Ishikawa (cell line): Measurements from ENCODE around the gene HDAC8.

Experiments
- CEBPB ChIP-seq: IDR thresholded peaks from 2 replicates; pipeline ENCODE4 v1.6.1; 2012
- CREB1 ChIP-seq: IDR thresholded peaks from 2 replicates; pipeline ENCODE4 v1.6.1; 2012; ENCODE audit warnings: low read depth
- EGR1 ChIP-seq: IDR thresholded peaks from 2 replicates; pipeline ENCODE4 v1.6.1; 2012
- EP300 ChIP-seq: IDR thresholded peaks from 2 replicates; pipeline ENCODE4 v1.6.1; 2012; ENCODE audit warnings: borderline replicate concordance
- FOXM1 ChIP-seq: IDR thresholded peaks from 2 replicates; pipeline ENCODE4 v1.6.1; 2012; ENCODE audit warnings: low read depth, borderline replicate concordance
- MAX ChIP-seq: IDR thresholded peaks from 2 replicates; pipeline ENCODE4 v1.6.1; 2012
- NFIC ChIP-seq: IDR thresholded peaks from 2 replicates; pipeline ENCODE4 v1.6.1; 2012
- RAD21 ChIP-seq: IDR thresholded peaks from 2 replicates; pipeline ENCODE4 v1.6.1; 2012; ENCODE audit warnings: low read depth
- TAF1 ChIP-seq: IDR thresholded peaks from 2 replicates; pipeline ENCODE4 v1.6.1; 2012; ENCODE audit warnings: low read depth, mild to moderate bottlenecking
- TCF12 ChIP-seq: IDR thresholded peaks from 2 replicates; pipeline ENCODE4 v1.6.1; 2012; ENCODE audit warnings: low read depth
- TEAD4 ChIP-seq: IDR thresholded peaks from 2 replicates; pipeline ENCODE4 v1.6.1; 2012
- USF1 ChIP-seq: IDR thresholded peaks from 2 replicates; pipeline ENCODE4 v1.6.1; 2012
- YY1 ChIP-seq: IDR thresholded peaks from 2 replicates; pipeline ENCODE4 v1.6.1; 2012; ENCODE audit warnings: low read depth
- ZBTB7A ChIP-seq: IDR thresholded peaks from 2 replicates; pipeline ENCODE4 v1.6.1; 2012; ENCODE audit warnings: low read depth
- TF ChIP-seq, protein P1 (sequence below): IDR thresholded peaks from 2 replicates; pipeline ENCODE4 v1.6.1; 2012; ENCODE audit warnings: low read depth, mild to moderate bottlenecking

Gene HDAC8

DNA sequence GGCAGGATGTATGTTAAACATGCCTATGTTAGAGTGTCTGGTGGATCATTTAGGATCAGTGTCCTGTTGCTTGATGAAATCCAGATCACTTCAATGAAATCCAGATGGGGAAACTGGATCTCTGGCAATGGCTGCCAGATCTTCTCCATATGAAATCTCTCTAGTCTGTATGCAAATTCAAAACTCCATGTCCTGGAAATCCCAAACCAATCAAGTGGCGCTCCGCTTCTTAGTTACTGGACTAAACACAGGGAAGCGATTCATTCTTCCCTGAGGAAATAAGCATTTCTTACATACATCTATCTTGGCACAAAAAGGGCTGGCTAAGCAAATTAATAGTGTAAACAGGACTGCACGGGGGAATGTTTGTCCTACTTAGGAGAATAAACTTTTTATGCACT is 94.9 kb downstream of the HDAC8 start:
- no peak for TF ChIP-seq TEAD4
- no peak for TF ChIP-seq TCF12
- TF ChIP-seq TAF1: no peak
- TF ChIP-seq FOXM1: no peak
- TF ChIP-seq CREB1: no peak
- TF ChIP-seq YY1: no peak
- no peak for TF ChIP-seq EP300
- no peak for TF ChIP-seq USF1
- no peak for TF ChIP-seq MAX
- no peak for TF ChIP-seq RAD21
- TF ChIP-seq NFIC: no peak
- TF ChIP-seq ZBTB7A: no peak
- TF ChIP-seq, protein P1, sequence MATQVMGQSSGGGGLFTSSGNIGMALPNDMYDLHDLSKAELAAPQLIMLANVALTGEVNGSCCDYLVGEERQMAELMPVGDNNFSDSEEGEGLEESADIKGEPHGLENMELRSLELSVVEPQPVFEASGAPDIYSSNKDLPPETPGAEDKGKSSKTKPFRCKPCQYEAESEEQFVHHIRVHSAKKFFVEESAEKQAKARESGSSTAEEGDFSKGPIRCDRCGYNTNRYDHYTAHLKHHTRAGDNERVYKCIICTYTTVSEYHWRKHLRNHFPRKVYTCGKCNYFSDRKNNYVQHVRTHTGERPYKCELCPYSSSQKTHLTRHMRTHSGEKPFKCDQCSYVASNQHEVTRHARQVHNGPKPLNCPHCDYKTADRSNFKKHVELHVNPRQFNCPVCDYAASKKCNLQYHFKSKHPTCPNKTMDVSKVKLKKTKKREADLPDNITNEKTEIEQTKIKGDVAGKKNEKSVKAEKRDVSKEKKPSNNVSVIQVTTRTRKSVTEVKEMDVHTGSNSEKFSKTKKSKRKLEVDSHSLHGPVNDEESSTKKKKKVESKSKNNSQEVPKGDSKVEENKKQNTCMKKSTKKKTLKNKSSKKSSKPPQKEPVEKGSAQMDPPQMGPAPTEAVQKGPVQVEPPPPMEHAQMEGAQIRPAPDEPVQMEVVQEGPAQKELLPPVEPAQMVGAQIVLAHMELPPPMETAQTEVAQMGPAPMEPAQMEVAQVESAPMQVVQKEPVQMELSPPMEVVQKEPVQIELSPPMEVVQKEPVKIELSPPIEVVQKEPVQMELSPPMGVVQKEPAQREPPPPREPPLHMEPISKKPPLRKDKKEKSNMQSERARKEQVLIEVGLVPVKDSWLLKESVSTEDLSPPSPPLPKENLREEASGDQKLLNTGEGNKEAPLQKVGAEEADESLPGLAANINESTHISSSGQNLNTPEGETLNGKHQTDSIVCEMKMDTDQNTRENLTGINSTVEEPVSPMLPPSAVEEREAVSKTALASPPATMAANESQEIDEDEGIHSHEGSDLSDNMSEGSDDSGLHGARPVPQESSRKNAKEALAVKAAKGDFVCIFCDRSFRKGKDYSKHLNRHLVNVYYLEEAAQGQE: no peak
- TF ChIP-seq EGR1: no peak
- TF ChIP-seq CEBPB: no peak

DNA sequence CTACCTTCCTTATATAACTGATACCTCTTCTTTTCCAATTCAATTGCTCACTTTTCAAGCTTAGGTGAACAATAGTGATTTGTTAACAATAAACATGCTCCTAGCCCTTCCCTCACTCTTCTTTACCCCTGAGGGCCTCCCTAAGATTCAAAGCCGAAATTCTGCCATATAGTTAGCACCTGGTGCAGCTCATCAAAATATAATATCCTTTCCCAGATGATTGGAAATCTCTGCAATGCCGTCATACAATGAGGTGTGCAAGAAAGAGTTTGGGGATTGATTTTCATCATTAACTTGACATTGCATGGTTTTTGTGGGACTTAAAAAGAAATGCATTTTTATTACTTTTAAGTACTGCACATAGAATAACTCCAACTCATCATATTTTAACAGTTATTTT is 95.3 kb downstream of the HDAC8 start:
- TF ChIP-seq TAF1 (no peak), CREB1 (no peak), EGR1 (no peak), EP300 (no peak), TEAD4 (no peak), NFIC (no peak), YY1 (no peak)
- TF ChIP-seq, protein P1: no peak

DNA sequence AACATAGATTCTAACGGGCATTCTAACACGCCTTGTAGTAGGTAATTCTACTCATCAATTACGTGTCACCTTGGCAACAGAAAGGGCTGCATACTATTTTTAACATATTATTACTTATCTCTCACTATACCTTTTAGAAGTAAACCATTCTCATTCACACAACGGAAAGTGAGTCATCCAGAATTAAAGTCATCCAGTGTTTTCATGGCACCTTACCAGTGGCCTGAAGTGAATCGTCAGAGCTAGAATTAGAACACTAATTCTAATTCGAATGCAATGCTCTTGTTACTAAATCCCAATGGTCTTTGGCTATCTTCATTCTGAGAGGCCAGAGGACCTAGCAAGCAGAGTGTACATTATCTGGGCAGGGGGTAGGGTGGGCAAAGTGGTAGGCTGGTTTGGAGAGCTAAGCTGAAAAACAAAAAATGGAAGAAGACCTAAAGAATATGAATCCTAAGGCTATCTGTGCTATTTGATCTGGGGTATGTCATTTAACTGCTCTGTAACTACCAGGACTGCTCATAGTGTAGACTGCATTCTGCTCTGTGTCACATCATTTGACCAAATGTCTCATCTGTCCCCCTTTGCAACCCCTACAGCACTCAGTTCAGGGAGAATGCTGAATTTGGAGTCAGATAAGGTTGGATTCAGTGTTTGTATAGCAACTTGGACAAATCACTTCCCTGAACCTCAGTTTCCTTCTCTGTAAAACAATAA is 96.5 kb downstream of the HDAC8 start:
- TF ChIP-seq TCF12 (no peak), TAF1 (no peak), TEAD4 (no peak), FOXM1 (no peak), EGR1 (no peak), CREB1 (no peak), ZBTB7A (no peak), EP300 (no peak), YY1 (no peak), MAX (no peak), CEBPB (no peak), NFIC (no peak), USF1 (no peak)
- TF ChIP-seq, protein P1: no peak

DNA sequence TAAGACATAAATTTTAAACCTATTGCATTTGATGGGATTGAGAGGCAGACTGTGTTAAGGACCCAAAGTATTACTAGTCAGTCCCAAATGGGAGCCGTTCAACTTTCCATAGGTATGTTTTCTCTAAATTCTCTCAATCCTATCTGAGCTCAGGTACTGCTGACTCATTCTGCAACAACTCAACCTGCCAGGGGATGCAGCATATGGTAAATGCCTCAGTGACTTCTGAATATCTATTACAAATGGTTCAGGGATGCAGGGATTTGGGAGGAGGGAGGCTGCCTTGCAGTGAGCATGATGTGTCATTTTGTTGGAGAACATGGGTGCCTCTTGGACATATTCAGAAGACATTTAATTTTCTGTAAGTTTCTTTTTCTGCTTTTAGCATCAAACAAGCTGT is 97.3 kb downstream of the HDAC8 start:
- TF ChIP-seq TEAD4: no peak
- TF ChIP-seq TAF1: no peak
- TF ChIP-seq NFIC: no peak
- no peak for TF ChIP-seq CEBPB
- no peak for TF ChIP-seq FOXM1
- no peak for TF ChIP-seq CREB1
- TF ChIP-seq TCF12: no peak
